BE2C (cell line): ENCODE results near the gene KRTAP16-1.

Source experiments
- DNase-seq: peaks from one replicate; pipeline ENCODE4 v3.0.0-alpha.2; 2020
- H3K27me3 ChIP-seq: fragments of 250-450 bp; sonication (Bioruptor Pico); 2 replicates; pipeline ENCODE4 v1.5.1; 2020; ENCODE audit warnings: mild to moderate bottlenecking
- H3K36me3 ChIP-seq: fragments of 250-450 bp; sonication (Bioruptor Pico); 2 replicates; pipeline ENCODE4 v1.5.1; 2020; ENCODE audit warnings: mild to moderate bottlenecking
- H3K4me1 ChIP-seq: fragments of 250-450 bp; sonication (Bioruptor Pico); 2 replicates; pipeline ENCODE4 v1.5.1; 2020
- H3K4me3 ChIP-seq: 2 replicates; pipeline ENCODE4 v1.5.1; 2011; ENCODE audit warnings: low read depth, low read length
- H3K9me3 ChIP-seq: fragments of 250-450 bp; sonication (Bioruptor Pico); 2 replicates; pipeline ENCODE4 v1.5.1; 2020
- CTCF ChIP-seq: IDR thresholded peaks from 2 replicates; pipeline ENCODE4 v1.5.1; 2012; ENCODE audit warnings: mild to moderate bottlenecking, low read depth, low read length

The KRTAP16-1 gene

GRCh38 chr17:41304091-41304490, 5.0 kb downstream of the KRTAP16-1 start:
- no peak for DNase-seq
- H3K27me3 ChIP-seq = peaks cover 50% of the 10 kb centered on the region
- no peak for TF ChIP-seq CTCF

GRCh38 chr17:41302981-41303380, 6.1 kb downstream of the KRTAP16-1 start:
- H3K4me3 ChIP-seq = no peak overlapping the region
- H3K4me1 ChIP-seq = no peaks in the 10 kb centered on the region
- no peaks in the 10 kb centered on the region for H3K36me3 ChIP-seq
- TF ChIP-seq CTCF = no peak
- no peaks in the 10 kb centered on the region for H3K9me3 ChIP-seq
- H3K27me3 ChIP-seq = peaks cover 51% of the 10 kb centered on the region
- DNase-seq = no peak

More at GRCh38 chr17:41304091-41304490, 5.0 kb downstream of the KRTAP16-1 start:
- Histone ChIP-seq H3K36me3 (no peaks in the 10 kb centered on the region), H3K4me1 (no peaks in the 10 kb centered on the region), H3K4me3 (no peak overlapping the region), H3K9me3 (no peaks in the 10 kb centered on the region)

GRCh38 chr17:41301916-41302901, 6.9 kb downstream of the KRTAP16-1 start, which contains the start of gene KRTAP29-1:
Gene KRTAP29-1 (minus strand): TSS chr17:41302851. CDS start chr17:41302851, 0 bp downstream.
- no peak for DNase-seq
- Histone ChIP-seq H3K36me3 (no peaks in the 10 kb centered on the region), H3K4me1 (no peaks in the 10 kb centered on the region), H3K4me3 (no peak within 1 kb of the TSS), H3K27me3 (peaks cover 50% of the 10 kb centered on the region), H3K9me3 (no peaks in the 10 kb centered on the region)
- no peak for TF ChIP-seq CTCF

GRCh38 chr17:41301204-41301790, 7.8 kb downstream of the KRTAP16-1 start:
- no peaks in the 10 kb centered on the region for H3K36me3 ChIP-seq
- peaks cover 43% of the 10 kb centered on the region for H3K27me3 ChIP-seq
- H3K4me3 ChIP-seq = no peak overlapping the region
- H3K9me3 ChIP-seq = no peaks in the 10 kb centered on the region
- no peak for TF ChIP-seq CTCF
- H3K4me1 ChIP-seq = no peaks in the 10 kb centered on the region
- no peak for DNase-seq

- no peaks in the 10 kb centered on the region for H3K4me1 ChIP-seq
- no peak for DNase-seq
- peaks cover 37% of the 10 kb centered on the region for H3K27me3 ChIP-seq
- no peak for TF ChIP-seq CTCF
- no peaks in the 10 kb centered on the region for H3K9me3 ChIP-seq
- H3K4me3 ChIP-seq = no peak overlapping the region
- H3K36me3 ChIP-seq = no peaks in the 10 kb centered on the region
Measured at GRCh38 chr17:41298458-41299135, 10.5 kb downstream of the KRTAP16-1 start.
